ENCODE measurements around the gene LPAR3.

DNA sequence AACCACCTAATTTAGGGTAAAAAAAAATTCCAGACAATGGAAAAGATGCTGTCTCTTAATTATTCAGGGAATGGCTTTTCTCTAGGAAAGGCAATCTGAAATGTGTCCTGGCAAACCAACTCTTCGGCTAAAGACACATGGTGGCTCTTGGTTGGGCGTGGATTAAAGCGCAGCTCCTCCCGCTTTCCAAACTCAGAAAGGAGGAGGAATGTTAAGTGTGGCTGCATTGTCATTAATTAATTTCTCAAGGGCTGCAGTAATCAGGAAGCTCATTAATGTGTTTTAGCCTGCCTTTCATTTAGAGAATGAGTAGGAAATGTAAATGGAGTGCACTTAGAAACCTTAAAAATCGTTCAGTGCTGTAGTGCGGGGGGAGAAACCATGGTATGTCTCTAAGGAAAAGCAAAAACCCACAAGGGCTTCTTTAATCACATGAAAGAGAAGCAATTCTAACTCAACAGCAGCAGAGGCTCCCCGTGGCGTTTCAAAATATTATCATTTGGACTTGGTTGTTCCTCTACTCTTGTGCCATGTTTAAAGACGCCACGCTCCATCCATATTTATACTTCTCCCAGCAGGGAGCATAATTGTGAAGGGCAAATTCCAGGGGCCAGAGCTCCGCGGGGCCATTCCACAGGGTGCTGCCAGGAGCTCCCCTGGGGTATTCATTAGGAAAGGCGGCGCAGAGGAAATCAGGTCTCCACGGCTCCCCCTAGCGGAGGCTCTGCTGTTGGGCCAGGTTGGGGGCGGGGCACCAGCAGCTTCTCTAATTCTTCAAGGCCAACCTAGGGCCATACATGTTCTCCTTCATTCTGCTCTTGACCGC is 110.8 kb downstream of the LPAR3 start:
- TF ChIP-seq, protein P1, sequence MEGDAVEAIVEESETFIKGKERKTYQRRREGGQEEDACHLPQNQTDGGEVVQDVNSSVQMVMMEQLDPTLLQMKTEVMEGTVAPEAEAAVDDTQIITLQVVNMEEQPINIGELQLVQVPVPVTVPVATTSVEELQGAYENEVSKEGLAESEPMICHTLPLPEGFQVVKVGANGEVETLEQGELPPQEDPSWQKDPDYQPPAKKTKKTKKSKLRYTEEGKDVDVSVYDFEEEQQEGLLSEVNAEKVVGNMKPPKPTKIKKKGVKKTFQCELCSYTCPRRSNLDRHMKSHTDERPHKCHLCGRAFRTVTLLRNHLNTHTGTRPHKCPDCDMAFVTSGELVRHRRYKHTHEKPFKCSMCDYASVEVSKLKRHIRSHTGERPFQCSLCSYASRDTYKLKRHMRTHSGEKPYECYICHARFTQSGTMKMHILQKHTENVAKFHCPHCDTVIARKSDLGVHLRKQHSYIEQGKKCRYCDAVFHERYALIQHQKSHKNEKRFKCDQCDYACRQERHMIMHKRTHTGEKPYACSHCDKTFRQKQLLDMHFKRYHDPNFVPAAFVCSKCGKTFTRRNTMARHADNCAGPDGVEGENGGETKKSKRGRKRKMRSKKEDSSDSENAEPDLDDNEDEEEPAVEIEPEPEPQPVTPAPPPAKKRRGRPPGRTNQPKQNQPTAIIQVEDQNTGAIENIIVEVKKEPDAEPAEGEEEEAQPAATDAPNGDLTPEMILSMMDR (IDR thresholded peaks at IDR 0.05; ENCODE audit: insufficient read depth, low read length) = peak; percentile 58
- TF ChIP-seq POLR2AphosphoS5 (IDR thresholded peaks at IDR 0.05; ENCODE audit: low read depth) = no peak

All from HL-60 (cell line).